ENCODE data around the gene MET. TPM values are rescaled to one million over a fixed set of nuclear protein-coding genes. Genes with fewer than 3 reads are reported as not detected.

MET gene
- total RNA-seq, 1 donor from 2014 or later: 46.0 TPM

DNA sequence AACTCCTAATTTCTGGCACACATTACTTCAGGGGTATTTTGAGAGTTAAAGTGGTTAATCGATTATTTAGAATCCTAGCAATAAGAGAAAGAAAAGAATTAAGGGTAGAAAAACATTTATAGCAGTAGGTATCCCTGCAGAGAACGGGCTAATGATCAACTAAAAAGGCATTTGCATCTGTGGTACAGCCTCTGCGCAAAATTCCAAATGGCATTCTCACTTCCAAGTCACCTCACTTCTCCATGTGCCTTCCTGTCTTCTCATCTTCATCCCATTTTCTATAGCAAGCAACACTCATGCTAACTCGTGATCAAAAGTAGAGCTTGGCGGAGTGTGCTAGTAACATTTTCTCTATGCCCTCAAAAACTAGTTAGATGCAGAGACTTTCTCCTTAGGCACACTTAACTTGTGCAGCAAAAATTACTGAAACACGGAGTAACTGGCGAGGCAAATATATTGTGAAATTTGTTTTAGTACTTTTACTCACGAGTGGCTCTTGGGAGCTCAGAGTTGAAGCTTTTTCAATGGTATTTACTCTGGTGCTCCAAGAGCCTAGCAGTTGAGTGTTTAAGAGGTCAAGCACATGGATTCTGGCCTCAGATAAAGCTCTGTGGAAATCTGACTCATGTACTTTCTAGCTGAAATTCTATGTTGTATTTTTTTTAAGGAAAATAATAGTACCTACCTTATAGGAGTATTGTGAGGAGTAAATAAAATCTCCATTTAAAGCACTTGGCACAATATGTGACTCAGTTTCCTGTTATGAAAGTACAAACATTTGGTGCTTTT is 65.1 kb downstream of the MET start:
- Mint-ChIP-seq H3K27ac (peak overlapping the region; percentile 25), H3K27me3 (no peaks in the 10 kb centered on the region), H3K9me3 (ENCODE audit: low read depth) (no peaks in the 10 kb centered on the region), H3K36me3 (ENCODE audit: insufficient read depth) (peaks cover 14% of the 10 kb centered on the region), H3K4me3 (ENCODE audit: low read depth) (no peak overlapping the region), H3K4me1 (ENCODE audit: low read depth) (peaks cover 44% of the 10 kb centered on the region)
- TF ChIP-seq, protein P1, sequence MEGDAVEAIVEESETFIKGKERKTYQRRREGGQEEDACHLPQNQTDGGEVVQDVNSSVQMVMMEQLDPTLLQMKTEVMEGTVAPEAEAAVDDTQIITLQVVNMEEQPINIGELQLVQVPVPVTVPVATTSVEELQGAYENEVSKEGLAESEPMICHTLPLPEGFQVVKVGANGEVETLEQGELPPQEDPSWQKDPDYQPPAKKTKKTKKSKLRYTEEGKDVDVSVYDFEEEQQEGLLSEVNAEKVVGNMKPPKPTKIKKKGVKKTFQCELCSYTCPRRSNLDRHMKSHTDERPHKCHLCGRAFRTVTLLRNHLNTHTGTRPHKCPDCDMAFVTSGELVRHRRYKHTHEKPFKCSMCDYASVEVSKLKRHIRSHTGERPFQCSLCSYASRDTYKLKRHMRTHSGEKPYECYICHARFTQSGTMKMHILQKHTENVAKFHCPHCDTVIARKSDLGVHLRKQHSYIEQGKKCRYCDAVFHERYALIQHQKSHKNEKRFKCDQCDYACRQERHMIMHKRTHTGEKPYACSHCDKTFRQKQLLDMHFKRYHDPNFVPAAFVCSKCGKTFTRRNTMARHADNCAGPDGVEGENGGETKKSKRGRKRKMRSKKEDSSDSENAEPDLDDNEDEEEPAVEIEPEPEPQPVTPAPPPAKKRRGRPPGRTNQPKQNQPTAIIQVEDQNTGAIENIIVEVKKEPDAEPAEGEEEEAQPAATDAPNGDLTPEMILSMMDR (IDR thresholded peaks at IDR 0.05; ENCODE audit: unreplicated experiment): no peak
- DNase-seq (ENCODE audit: low spot score, unreplicated experiment): no peak

DNA sequence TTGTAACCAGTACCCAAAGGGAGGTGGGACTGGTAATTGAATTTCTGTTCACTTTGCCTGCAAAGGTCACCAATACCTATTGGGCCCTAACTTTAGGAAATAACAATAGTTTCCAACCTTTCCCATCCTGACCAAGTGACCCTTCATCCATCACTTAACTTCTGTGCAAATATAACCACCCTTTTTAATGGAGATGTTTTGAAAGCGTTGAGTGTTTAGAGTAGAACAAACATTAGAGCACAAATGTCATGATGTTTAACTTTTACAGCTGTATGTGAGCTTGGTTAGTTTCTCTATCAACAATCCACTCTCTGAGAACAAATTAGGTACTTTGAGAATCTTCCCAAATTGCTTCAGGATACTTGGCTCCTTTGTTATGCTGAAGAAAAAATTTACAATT is 66.4 kb downstream of the MET start:
- DNase-seq (ENCODE audit: low spot score, unreplicated experiment): no peak
- TF ChIP-seq, protein P1 (IDR thresholded peaks at IDR 0.05; ENCODE audit: unreplicated experiment): no peak
- H3K36me3 Mint-ChIP-seq (ENCODE audit: insufficient read depth): peaks cover 19% of the 10 kb centered on the region
- peaks cover 36% of the 10 kb centered on the region for H3K4me1 Mint-ChIP-seq (ENCODE audit: low read depth)
- H3K27ac Mint-ChIP-seq: no peak overlapping the region
- no peaks in the 10 kb centered on the region for H3K9me3 Mint-ChIP-seq (ENCODE audit: low read depth)
- H3K27me3 Mint-ChIP-seq: no peaks in the 10 kb centered on the region
- no peak overlapping the region for H3K4me3 Mint-ChIP-seq (ENCODE audit: low read depth)

DNA sequence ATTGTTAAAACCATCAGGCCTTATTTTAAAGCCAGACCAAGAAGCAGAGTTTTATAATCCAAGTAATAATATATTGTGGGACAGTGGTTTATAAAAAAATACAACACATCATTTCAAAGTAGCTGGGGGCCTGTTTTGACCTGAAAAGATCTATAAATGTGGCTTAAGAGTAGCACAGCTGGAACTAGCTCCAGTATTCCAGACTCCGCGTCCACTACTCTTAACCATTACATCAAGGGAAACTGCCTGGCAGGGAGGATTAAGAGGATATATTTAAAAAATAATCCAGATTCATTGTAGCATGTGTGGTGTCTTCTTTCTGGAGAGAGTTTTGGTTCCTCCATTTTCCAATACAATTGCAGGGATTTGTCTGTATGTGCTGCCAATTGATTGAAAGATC is 67.3 kb downstream of the MET start:
- H3K9me3 Mint-ChIP-seq (ENCODE audit: low read depth): no peaks in the 10 kb centered on the region
- H3K4me3 Mint-ChIP-seq (ENCODE audit: low read depth): no peak overlapping the region
- no peak overlapping the region for H3K27ac Mint-ChIP-seq
- H3K4me1 Mint-ChIP-seq (ENCODE audit: low read depth): peaks cover 30% of the 10 kb centered on the region
- DNase-seq (ENCODE audit: low spot score, unreplicated experiment): no peak
- TF ChIP-seq, protein P1 (IDR thresholded peaks at IDR 0.05; ENCODE audit: unreplicated experiment): no peak
- H3K27me3 Mint-ChIP-seq: no peaks in the 10 kb centered on the region
- peaks cover 25% of the 10 kb centered on the region for H3K36me3 Mint-ChIP-seq (ENCODE audit: insufficient read depth)

DNA sequence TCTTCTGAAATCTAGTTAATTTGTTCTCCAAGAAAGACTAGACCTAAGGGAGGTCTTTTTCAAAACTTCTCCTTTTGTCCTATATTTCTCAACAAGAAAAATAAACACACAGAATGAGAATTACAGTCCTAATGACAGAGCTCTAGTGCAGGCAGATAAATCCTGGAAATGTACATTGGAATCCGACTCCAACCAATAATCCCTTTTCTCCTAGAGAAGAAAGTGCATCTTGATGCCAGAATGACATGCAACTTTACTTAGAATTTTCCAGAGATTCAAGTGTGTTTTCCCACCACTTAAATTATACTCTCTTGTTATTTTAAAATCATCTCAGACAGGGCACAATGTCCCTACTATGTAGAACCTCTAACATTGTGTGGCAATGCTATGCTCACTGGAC is 68.2 kb downstream of the MET start:
- Mint-ChIP-seq H3K9me3 (ENCODE audit: low read depth) (no peaks in the 10 kb centered on the region), H3K4me3 (ENCODE audit: low read depth) (no peak overlapping the region), H3K27me3 (no peaks in the 10 kb centered on the region), H3K4me1 (ENCODE audit: low read depth) (peaks cover 23% of the 10 kb centered on the region), H3K27ac (no peak overlapping the region), H3K36me3 (ENCODE audit: insufficient read depth) (peaks cover 33% of the 10 kb centered on the region)
- no peak for DNase-seq (ENCODE audit: low spot score, unreplicated experiment)
- TF ChIP-seq, protein P1 (IDR thresholded peaks at IDR 0.05; ENCODE audit: unreplicated experiment): no peak

DNA sequence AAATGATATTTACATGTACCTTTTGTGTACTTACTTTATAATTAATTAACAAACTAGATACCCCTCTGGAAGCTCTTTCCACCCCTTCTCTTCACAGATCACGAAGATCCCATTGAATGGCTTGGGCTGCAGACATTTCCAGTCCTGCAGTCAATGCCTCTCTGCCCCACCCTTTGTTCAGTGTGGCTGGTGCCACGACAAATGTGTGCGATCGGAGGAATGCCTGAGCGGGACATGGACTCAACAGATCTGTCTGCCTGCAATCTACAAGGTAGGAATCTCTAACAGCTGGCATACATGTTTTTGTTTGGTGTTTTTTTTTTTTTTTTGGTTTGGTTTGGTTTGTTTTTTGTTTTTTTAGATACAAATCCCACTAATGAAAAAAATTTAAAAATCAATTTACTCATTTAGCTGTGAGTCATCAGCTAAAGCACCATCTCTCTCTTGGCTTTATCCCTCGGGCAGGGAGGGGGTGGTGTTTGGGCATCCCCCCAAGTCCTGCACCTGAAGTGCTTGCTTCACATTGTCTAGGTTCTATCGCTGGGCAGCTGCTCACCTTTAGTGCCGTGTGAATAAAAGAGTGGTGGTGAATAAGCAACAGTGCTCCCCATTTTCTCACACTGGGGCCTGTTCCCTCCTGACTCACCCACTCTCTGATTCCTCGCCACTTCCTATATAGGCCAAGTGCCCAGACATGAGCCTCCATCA is 68.9 kb downstream of the MET start:
- H3K9me3 Mint-ChIP-seq (ENCODE audit: low read depth): peaks cover under 1% of the 10 kb centered on the region
- TF ChIP-seq, protein P1 (IDR thresholded peaks at IDR 0.05; ENCODE audit: unreplicated experiment): no peak
- H3K27ac Mint-ChIP-seq: no peak overlapping the region
- H3K36me3 Mint-ChIP-seq (ENCODE audit: insufficient read depth): peaks cover 36% of the 10 kb centered on the region
- no peak overlapping the region for H3K4me3 Mint-ChIP-seq (ENCODE audit: low read depth)
- DNase-seq (ENCODE audit: low spot score, unreplicated experiment): no peak
- H3K4me1 Mint-ChIP-seq (ENCODE audit: low read depth): peaks cover 22% of the 10 kb centered on the region
- H3K27me3 Mint-ChIP-seq: no peaks in the 10 kb centered on the region
